Ishikawa (cell line): ENCODE data around the gene LCT.

Source experiments
- CEBPB ChIP-seq: IDR thresholded peaks from 2 replicates; pipeline ENCODE4 v1.6.1; 2012
- CREB1 ChIP-seq: IDR thresholded peaks from 2 replicates; pipeline ENCODE4 v1.6.1; 2012; ENCODE audit warnings: low read depth
- EGR1 ChIP-seq: IDR thresholded peaks from 2 replicates; pipeline ENCODE4 v1.6.1; 2012
- EP300 ChIP-seq: IDR thresholded peaks from 2 replicates; pipeline ENCODE4 v1.6.1; 2012; ENCODE audit warnings: borderline replicate concordance
- FOXM1 ChIP-seq: IDR thresholded peaks from 2 replicates; pipeline ENCODE4 v1.6.1; 2012; ENCODE audit warnings: low read depth, borderline replicate concordance
- MAX ChIP-seq: IDR thresholded peaks from 2 replicates; pipeline ENCODE4 v1.6.1; 2012
- NFIC ChIP-seq: IDR thresholded peaks from 2 replicates; pipeline ENCODE4 v1.6.1; 2012
- RAD21 ChIP-seq: IDR thresholded peaks from 2 replicates; pipeline ENCODE4 v1.6.1; 2012; ENCODE audit warnings: low read depth
- TAF1 ChIP-seq: IDR thresholded peaks from 2 replicates; pipeline ENCODE4 v1.6.1; 2012; ENCODE audit warnings: low read depth, mild to moderate bottlenecking
- TCF12 ChIP-seq: IDR thresholded peaks from 2 replicates; pipeline ENCODE4 v1.6.1; 2012; ENCODE audit warnings: low read depth
- TEAD4 ChIP-seq: IDR thresholded peaks from 2 replicates; pipeline ENCODE4 v1.6.1; 2012
- YY1 ChIP-seq: IDR thresholded peaks from 2 replicates; pipeline ENCODE4 v1.6.1; 2012; ENCODE audit warnings: low read depth
- ZBTB7A ChIP-seq: IDR thresholded peaks from 2 replicates; pipeline ENCODE4 v1.6.1; 2012; ENCODE audit warnings: low read depth
- TF ChIP-seq, protein P1 (sequence below): IDR thresholded peaks from 2 replicates; pipeline ENCODE4 v1.6.1; 2012; ENCODE audit warnings: low read depth, mild to moderate bottlenecking

- no peak for TF ChIP-seq RAD21
- TF ChIP-seq, protein P1, sequence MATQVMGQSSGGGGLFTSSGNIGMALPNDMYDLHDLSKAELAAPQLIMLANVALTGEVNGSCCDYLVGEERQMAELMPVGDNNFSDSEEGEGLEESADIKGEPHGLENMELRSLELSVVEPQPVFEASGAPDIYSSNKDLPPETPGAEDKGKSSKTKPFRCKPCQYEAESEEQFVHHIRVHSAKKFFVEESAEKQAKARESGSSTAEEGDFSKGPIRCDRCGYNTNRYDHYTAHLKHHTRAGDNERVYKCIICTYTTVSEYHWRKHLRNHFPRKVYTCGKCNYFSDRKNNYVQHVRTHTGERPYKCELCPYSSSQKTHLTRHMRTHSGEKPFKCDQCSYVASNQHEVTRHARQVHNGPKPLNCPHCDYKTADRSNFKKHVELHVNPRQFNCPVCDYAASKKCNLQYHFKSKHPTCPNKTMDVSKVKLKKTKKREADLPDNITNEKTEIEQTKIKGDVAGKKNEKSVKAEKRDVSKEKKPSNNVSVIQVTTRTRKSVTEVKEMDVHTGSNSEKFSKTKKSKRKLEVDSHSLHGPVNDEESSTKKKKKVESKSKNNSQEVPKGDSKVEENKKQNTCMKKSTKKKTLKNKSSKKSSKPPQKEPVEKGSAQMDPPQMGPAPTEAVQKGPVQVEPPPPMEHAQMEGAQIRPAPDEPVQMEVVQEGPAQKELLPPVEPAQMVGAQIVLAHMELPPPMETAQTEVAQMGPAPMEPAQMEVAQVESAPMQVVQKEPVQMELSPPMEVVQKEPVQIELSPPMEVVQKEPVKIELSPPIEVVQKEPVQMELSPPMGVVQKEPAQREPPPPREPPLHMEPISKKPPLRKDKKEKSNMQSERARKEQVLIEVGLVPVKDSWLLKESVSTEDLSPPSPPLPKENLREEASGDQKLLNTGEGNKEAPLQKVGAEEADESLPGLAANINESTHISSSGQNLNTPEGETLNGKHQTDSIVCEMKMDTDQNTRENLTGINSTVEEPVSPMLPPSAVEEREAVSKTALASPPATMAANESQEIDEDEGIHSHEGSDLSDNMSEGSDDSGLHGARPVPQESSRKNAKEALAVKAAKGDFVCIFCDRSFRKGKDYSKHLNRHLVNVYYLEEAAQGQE: no peak
- TF ChIP-seq TCF12: no peak
- TF ChIP-seq TAF1: no peak
- no peak for TF ChIP-seq CEBPB
- TF ChIP-seq EP300: no peak
- no peak for TF ChIP-seq MAX
- no peak for TF ChIP-seq CREB1
- TF ChIP-seq NFIC: no peak
- no peak for TF ChIP-seq TEAD4
- no peak for TF ChIP-seq FOXM1
- no peak for TF ChIP-seq EGR1
- no peak for TF ChIP-seq YY1
- TF ChIP-seq ZBTB7A: no peak
Measured at GRCh38 chr2:135882415-135882814, 45.4 kb upstream of the LCT start.
